ENCODE data around the gene ELMO2. TPM values are rescaled to one million over a fixed set of nuclear protein-coding genes. Genes with fewer than 3 reads are reported as not detected.

Gene ELMO2
- polyA plus RNA-seq, 4 donors, result 61.1 to 71.7 (median 67.4) TPM

DNA sequence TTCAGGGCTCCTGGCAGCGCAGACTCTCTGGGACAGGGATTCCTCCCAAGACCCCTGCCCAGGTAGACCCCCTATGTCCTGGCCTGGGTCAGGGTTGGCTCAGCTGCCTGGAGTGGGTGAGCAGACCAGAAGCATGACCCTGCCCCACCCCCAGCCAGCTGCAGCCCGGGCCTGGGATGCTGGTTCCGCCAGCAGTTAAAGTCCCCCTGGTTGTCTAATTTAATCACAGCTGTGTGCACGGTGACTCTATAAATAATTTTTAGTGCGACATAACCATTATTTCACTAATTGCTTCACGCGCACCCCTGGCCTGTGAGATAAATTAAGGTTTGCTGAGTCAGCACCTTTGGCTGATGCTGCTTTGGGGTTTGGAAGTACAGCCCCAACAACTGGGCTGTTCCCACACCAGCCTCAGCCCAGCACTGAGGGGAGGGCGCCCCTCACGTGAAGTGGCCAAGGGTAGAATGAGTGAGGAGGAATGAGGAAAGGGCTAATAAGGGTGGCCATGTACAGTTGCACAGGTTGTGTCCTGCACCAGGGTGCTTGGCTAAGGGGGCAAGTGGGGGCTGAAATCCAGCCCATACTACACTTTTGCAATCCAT lies 72.0 kb downstream of the ELMO2 start:
- DNase-seq (ENCODE audit: low read depth in 4 of 4, low spot score in 3 of 4), result no peak

DNA sequence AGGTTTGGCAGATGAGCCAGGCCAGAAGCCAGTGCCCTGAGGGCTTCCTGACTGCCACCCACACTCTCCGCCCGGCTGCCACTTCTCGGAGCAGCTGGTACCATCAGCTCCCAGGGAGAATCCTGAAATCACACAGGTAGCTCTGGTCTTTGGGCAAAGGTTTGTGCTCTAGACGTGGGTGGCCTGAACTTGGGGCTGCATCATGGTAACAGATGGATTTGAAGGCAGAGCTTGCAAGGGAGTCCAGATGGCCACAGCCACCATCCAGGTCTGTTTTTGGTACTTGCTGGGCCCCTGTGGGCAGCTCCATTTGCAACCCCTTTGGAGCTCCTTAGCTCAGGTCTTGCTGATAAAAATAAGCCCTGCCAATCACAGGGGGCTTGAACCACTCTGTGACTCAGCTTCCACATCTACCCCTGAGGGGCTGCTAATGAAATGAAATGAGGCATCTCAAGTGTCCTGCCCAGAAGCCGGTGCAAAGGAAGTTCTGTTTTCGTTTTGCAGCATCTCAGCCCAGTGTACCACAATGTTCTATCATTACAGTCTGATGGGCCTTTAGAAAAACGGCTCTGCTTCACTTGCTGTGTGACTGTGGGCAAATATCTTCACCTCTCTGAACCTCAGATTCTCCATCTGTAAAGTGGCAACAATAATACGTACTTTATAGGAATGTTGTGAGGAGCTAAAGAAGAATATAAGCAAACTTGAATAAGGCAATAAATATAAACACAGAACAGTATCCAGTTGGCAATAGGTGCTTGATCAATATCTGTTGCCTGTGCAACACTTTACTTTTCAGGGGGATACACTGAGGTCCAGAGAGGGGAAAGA lies 73.0 kb downstream of the ELMO2 start:
- DNase-seq (ENCODE audit: low read depth in 4 of 4, low spot score in 3 of 4), result no peak

DNA sequence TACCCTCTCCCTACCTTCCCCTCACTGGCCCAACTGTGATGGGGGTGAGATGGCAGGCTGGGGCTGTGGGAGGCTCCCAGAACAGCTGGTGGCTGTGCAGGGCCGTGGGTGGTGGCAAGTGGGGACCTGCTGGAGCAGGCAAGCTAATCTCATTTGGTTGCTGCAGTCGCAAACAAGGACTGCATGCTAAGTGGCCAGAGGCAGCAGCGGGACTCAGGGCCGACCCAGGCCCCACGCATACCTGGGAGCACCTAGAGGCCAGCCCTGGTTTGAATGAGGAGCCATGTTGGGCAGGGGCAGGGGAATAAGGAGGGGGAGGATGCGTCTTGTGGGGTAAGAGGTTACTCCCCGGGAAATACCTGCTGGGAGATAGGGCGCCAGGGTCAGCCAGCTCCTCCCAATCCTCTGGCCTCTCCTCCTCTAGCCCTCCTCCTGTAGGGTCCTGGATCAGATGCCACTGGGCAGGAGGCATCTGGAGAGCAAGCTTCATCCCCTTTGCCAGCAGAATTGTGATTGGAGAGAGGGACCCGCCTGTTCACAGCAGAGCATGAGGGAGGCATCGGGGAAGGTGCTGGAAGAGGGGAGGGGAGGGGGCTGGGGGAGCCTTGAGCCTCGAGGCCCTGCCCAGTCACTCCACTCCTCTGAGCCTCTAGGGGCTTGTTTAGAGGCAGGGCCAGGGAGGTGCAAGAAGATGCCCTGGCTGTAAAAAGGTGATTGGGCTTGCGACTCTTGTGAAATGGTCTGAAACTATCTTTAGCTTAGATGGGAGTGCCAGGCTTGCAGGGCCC lies 73.8 kb downstream of the ELMO2 start:
- no peak for DNase-seq (ENCODE audit: low read depth in 4 of 4, low spot score in 3 of 4)

DNA sequence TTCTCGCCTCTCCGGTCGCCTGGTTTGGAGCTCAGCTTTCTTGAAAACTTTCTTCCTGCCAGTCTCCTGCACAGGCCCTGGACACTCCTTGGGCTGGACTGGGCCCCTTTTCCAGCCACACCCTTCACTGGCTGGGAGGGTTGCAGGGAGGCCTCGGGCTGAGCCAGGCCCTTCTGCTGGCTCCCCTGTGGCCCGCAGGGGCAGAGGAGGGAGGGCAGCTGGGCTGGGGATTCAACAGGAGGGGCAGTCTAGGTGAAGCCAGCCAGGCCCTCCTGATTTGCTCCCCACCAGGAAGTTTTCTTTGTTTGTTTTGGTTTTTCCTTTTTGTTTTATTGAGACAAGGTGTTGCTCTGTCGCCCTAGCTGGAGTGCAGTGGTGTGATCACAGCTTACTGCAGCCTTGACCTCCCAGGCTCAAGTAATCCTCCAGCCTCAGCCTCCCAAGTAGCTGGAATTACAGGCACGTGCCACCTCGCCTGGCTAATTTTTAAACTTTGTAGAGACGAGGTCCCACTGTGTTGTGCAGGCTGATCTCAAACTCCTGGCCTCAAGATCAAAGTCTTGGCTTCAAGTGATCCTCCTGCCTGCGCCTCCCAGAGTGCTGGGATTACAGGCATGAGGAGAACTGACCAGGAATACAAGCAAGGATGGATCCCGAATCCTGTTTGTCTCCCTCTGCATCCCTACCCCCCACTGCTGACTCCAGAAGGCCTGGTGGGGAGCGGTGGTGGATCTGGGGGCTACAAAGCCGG lies 74.6 kb downstream of the ELMO2 start:
- DNase-seq (ENCODE audit: low read depth in 4 of 4, low spot score in 3 of 4), result no peak

DNA sequence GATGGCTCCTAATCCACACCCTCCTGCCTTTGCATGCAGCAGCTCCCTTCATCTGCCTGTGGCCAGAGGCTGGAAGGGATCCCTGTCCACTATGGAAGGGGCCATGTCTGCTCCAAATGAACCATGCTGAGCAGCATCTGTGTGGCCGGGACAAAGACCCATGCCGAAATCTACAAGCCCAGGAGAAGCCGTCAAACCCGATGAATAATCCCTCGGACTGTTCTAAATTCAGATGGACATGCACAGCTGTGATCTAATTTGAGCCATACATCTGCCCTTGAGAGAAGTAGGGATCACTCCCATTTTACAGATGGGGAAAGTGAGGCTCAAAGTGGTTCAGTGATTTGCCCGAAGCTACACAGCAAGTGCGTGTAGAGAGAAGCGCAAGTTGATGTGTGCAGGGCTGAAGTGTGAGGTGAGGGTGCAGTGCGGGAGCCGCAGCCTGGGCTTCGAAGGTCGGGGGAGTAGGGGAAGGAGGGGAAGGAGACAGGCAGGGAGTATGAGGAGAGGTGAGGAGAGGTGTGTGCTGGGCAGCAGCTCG lies 75.5 kb downstream of the ELMO2 start:
- DNase-seq (ENCODE audit: low read depth in 4 of 4, low spot score in 3 of 4), result no peak

DNA sequence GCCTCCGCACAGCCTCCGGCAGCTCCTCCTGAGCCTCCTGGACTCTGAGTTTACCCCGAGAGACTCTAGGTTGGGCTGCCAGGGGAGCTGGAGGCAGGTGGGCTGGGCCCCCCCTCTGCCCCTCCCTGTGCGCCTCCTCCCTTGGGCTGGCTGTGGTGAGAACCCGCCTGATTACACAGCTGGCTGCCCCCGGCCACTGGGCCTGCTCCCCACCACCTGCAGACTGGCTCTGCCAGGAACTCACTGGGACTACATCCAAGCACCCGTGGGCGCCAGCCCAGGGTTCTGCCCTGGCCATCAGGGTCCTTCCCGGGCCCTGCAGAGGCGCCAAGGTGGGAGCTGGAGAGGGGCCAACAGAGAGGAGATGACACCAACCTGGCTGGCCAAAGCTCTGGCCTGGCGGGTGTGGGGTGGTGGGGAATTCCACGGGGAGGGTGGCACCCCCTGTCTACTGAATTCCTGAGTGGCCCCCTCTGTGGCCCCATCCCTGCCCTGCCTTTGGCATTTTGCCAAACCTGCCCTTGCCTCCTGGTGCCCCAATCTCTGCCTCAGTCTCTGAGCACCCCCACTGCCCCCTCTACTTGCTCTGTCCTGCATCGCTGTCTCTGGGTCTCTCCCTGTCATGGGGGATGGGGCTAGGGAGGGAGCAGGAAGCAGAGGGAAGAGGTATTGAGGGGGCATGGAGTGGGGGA lies 76.2 kb downstream of the ELMO2 start:
- DNase-seq (ENCODE audit: low read depth in 4 of 4, low spot score in 3 of 4), result no peak

DNA sequence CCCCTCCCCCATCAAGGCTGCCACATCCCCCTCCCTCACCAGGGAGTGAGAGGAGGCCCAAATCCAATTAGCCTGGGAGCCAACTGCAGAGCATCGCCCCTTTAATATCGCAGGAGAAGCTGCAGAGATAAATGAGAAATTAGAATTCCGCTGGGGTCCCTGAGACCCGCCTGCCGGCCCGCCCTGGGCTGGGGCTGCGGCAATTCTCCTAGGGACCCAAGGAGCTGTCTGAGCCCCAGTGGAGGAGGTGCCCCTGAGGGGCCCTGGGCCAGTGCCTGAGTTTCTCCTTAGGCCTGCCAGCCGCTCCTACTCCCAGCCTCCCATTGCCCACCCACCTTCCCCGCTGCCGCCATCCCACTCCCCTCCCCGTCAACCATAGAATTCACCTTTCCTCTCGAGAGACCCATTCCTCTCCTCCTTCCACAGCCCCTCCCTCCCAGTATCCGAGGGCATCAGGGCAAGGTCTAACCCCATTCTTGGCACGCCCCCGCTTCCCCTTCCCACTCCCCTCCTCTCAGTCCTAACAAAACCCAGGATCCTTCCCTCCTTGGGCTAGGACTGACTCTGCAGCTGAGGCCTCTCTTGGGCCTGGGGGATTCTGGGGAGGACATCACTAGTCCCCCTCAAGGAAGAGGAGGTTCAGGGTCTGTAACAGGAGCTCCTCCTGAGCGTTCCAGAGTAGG lies 78.1 kb downstream of the ELMO2 start:
- DNase-seq (ENCODE audit: low read depth in 4 of 4, low spot score in 3 of 4), result no peak

DNA sequence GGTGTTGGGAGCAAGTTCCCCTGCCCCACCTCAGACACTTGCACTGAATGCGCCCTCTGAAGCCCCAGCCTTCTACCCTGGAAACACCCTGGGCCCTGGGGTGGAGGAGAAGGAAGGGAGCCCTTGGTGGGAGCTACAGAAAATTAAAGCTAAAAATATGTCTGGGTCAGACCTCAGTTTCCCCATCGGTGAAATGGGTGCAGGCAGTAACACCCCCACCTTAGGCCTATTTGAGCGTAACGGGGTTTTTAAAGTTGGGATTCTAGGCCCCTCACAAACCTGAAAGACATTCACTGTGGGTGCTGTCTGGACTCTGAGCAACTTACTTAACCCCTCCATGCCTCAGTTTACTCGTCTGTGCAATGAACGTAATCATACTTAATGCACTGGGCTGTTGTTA lies 78.9 kb downstream of the ELMO2 start:
- DNase-seq (ENCODE audit: low read depth in 4 of 4, low spot score in 3 of 4), result no peak

DNA sequence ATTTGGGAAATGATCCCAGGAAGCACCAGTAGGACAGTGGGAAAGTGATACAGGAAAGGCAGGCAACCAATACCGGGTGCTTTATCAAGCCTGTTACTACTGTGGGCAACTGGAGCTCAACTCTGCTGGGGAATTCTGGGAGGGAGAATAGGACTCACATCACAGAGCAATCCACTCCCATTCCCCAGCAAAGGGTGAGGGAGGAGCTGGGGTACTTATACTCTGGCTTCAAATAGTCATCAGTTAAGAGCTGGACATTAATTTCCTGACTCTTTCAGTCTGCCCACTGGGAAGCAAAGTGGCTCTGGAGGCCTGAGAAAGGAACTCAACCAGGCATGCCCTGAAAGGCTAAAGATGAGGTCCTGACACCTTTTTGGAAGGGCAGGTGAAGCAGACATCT lies 80.6 kb downstream of the ELMO2 start:
- no peak for DNase-seq (ENCODE audit: low read depth in 4 of 4, low spot score in 3 of 4)

DNA sequence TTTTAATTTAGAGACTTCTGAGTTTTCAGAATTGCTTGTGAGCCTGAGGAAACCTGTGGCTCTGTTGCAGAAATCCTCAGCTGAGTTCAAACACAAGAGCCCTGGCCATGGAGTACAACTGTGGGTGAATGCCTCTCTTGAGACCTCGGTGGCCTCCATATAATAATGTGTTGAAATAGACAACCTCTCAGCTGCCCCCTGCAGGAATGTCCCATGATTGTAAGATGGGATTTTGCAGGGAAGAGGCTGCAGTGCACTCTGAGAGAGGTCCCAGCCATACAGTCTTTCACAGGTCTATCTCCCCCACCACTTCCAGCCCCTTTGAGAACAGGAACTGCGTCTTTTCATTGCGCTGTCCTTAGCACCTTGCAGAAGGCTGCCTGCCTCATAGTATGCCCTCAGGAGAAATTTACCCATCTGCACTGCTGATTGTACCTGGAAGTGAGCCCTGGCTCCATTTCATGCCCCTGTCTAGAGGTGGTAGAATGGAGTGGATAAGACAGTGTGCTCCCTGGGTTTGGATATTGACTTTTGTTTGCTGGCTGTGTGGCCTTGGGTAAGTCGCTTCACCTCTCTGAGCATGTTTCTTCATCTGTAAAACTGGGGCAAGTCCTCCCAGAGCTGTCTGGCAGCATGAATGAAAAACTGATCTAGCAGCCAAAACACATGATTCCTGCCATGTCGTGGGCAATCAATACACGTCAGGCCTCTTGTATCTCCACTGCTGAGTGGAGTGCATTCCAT lies 81.3 kb downstream of the ELMO2 start:
- DNase-seq (ENCODE audit: low read depth in 4 of 4, low spot score in 3 of 4), result no peak

DNA sequence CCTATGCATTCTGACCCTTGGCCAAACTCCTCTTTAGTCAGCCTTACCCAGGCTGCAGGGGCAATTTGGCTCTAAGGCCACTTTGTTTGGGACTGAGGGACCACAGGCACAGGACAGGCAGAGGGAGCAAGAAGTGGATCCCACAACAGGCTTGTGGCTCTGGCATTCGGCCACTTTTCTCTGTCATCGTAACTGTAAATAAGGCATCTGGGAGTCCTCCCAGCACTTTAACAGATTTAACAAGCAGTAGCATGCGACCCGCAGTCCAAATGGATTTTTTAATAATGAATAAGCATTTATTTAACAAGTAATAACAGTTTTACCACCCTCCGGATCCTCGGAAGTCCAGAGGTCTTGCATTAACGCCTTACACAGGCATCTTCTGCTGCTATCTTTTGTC lies 82.0 kb downstream of the ELMO2 start:
- DNase-seq (ENCODE audit: low read depth in 4 of 4, low spot score in 3 of 4), result no peak

DNA sequence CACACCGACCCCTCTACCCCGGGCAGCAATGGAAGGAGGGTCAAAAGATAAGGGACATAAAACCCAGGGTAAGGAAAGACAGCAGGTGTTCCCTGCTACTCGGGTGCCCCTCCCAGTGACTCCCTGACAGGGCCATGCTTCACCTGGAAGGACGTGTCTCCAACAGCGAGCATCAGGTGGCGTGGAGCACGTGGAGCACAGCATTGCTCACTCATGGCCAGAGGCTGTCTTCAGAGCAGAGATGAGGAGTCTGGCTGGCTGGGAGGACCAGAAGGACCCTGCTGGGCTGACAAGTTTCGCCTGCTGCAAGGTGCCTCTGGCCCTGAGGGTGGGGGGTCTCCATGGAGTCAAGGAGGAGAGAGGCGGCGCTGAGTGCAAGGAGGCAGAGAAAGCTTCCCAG lies 82.9 kb downstream of the ELMO2 start:
- no peak for DNase-seq (ENCODE audit: low read depth in 4 of 4, low spot score in 3 of 4)

DNA sequence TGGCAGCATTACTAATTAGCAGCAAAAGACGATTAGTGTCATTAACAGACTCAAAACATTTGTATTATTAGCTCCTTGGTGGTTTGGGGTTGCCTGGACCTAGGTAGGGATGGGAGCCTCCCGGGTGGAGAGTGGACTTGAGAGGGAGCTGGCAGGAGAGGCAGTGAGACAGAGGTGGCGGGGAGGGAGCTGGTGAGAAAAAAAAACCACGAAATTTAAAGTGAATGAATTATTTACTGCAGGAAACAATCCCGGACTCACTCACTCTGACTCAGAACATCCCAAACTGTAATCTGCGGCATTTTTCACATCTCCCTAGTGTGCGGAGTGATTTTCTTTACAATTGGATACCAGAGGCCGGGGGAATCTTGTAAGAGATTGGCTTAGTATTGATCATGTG lies 83.8 kb downstream of the ELMO2 start:
- DNase-seq (ENCODE audit: low read depth in 4 of 4, low spot score in 3 of 4), result no peak

DNA sequence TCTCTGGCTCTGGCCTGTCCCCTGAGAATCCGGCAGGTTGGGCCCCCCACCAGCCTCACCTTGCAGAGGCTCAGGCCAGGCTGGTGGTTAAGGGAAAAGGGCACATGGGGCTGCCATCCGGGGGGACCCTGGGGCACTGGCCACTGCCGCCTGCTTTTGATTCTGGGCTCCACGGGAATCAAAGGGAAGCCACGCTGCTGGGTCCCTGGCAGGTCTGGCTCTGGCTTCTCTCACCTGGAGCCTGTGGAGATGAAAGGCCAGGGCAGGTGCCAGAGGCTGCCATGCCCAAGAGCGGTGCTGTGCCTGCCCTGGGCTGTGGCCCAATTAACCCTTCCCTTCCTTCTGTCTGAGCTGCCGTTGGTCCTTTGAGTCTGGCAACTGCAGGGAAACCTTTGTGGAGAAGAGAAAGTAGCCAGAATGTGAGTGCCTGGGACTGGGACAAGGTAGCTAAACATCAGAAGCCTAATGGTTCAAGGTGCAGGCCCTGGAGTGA lies 88.7 kb downstream of the ELMO2 start:
- DNase-seq (ENCODE audit: low read depth in 4 of 4, low spot score in 3 of 4), result no peak

DNA sequence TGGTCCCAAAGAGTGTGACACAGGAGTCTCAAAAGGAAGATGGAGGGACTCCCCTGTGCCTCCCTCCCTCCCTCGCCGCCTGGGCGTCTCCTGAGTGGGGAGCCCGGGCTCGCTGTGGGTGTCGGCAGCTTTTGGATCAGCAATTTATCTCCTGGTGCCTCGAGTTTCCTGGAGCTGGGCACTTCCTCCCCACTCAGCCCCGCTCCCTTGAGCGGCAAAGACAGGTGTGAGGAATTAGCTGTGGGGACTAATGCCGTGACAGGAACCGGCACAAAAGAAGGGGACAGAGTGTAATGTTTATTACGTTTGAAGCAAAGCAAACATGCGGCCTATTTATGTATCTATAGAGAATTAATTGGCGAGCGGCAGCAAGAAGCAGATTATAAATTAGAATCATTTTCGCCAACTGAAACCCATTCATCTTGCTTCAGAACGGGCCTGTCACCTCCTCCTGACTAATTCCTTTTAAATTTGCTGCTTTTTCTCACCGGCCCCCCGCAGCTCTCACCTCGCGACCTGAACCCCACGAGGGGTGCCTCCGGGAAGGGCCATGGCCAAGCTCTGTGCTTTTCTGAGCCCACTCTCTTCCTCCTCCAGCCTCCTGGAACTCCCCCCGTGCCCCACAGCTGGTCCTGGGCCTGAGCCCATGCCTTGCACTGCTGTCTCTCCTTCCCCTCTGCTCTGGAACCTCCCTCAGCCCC lies 89.3 kb downstream of the ELMO2 start:
- no peak for DNase-seq (ENCODE audit: low read depth in 4 of 4, low spot score in 3 of 4)

Measured in left renal pelvis (tissue), 4 donors.